Effector CD8-positive, alpha-beta T cell (primary cell): Measurements from ENCODE around the gene AMN1.

Experiments used
- DNase-seq: peaks from one replicate; lab custom pipeline; 2025; lab: John Stamatoyannopoulos, UW

AMN1 gene

DNA sequence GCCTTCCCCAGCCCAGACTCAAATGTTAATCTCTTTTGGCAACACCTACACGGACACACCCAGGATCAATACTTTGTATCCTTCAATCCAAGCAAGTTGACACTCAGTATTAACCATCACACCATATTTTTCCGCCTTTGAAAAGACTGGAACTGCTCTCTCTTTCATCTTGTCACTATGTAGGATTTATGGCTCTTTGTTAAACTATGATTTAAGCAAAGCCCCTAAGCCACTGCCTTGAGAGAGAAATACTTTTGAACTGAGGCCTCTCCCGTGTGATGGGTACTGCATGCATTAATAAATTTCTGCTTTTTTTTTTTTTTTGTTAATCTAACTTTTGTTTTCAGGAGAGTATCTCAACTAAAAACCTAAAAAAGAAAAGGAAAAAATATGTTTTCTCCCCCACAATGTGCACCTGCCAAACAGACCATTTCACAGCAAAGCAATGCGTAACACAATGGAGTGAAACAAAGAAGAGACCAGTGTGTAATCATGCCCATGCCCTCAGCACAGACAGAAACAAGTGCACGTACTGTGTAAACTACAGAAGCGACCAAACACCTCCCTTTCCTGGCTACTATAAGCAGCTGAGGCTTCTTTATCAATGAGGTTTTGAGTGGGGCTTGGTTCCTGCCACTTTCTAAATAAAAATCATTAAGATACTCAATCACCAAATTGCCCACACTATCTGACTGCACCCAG, 97.6 kb downstream of the AMN1 start:
- DNase-seq: no peak

DNA sequence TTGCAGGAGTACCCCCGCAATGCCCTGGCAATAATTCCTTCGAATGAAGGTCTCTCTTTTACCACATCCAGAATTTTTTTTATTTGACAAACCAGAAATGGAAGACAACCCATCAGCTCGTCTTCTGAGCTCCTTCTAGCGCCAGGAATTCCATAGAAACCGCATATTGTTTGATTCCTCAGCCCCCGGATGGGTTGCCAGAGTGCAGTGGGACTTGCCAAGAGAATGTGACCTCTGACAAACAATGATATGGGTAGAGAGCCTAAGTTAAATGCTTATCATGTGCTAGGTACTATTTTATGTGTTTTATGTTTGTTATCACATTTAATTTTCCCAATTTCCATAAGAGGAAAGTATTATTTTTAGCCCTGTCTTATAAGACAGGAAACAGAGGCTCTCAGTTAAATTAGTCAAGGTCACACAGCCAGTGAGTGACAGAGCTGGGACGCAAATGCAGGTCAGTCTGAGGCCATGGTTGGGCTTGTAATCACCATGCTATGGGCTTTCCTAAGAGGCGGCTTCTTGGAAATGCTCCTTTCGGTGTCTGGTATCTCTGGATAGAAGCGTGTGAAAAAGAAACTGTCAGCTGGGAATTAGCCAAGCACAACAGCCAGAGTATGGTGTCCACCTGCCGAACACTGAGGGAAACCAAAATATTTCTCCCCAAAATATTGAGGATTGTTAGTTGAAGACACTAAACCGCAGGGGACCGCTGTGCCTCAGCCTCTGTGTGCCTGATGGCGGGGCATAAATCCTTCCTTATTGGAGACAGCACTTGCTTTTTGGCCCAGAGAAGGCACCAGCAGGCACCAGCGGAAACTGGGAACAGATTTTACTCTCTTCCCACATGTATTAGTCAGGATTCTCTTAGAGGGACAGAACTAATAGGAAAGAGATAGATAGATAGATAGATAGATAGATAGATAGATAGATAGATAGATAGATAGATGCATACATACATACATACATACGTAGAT, 98.8 kb downstream of the AMN1 start:
- no peak for DNase-seq

DNA sequence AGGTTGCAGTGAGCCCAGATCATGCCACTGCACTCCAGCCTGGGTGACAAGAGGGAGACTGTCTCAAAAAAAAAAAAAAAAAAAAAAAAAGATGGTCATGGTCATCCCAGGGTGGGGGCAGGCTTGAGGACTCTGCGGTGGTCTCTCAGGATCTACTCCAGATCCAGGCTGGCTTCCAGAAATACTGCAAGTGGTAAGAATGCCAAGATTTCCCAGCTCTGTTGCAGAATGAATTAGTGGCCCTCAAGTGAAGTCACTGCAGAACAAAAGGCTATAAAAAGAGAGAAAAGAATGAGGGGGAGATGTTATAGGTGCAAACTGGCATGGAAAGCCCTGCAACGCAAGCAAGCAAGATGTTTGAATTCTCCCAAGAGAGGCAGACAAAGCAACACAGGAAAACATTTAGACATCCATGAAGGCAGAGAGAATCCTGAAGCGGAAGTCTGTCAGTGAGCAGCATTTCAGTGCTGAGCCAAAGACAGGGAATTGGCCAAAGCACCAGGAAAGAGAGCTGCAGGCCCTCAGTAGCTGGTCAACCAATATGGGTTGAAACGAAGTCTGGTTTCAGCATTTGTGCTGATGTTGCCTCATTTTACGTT, 101.3 kb downstream of the AMN1 start:
- DNase-seq: no peak

DNA sequence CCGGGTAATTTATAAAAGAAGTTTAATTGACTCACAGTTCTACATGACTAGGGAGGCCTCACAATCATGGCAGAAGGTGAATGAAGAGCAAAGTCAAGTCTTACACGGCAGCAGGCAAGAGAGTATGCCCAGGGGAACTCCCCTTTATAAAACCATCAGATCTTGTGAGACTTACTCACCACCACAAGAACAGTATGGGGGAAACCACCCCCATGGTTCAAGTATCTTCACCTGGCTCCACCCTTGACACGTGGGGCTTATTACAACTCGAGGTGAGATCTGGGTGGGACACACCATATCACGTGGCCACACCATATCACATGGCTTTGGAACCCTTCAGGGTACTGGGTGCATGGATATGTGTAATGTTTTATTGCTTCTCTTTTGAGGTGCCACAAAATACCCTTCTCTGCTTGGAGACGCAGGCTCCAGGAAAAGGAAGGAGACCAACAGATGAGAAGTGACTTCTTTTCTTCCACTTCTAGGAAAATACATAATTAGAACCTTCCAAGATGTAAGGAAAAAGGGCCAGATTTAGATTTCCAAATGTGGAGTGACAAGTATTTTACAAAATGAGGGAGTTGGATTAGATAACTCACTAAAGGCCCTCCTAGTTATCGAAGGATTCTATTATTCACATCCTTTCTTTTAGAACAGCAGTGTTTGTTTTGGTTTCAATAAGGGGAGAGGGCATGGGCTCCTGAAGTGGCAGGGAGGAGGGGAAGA, 102.4 kb downstream of the AMN1 start:
- no peak for DNase-seq

DNA sequence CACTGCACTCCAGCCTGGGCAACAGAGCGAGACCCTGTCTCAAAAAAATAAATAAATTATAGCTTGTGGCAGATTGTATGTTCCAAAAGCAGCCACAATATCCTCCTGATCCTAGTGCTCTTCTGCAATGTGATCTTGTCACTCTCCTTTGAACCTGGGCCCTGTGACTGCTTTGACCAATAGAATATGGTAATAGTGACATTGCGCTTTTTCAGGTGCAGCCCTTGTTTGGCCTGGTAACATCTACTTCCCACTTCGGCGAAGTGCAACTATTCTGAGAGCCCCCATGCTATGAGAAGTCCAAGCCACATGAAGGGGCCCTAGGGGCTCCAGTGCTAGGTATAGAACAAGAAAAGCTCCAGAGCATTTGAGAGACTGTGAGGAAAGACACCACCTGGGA, 106.8 kb downstream of the AMN1 start:
- DNase-seq: no peak
